GM12878 (cell line): Measurements from ENCODE around the gene AP4E1. TPM values are rescaled to one million over a fixed set of nuclear protein-coding genes. Genes with fewer than 3 reads are reported as not detected.

Experiments used
- EED ChIP-seq: sonication (generic); IDR thresholded peaks from 2 replicates; pipeline ENCODE4 v1.6.1; 2016; ENCODE audit warnings: antibody characterized with exemption, low read depth
- HDAC2 ChIP-seq: fragments of 200-600 bp; sonication (generic); IDR thresholded peaks from 2 replicates; pipeline ENCODE4 v1.6.1; 2017
- JUNB ChIP-seq: IDR thresholded peaks from 2 replicates; pipeline ENCODE4 v1.6.1; 2016; ENCODE audit warnings: antibody characterized with exemption, mild to moderate bottlenecking
- MEF2A ChIP-seq: IDR thresholded peaks from 2 replicates; pipeline ENCODE4 v1.6.1; 2011; ENCODE audit warnings: low read depth, mild to moderate bottlenecking, low read length, moderate library complexity; ENCODE audit not compliant: insufficient read depth
- MEF2B ChIP-seq: fragments of 450-650 bp; IDR thresholded peaks from 2 replicates; pipeline ENCODE4 v1.6.1; 2018; ENCODE audit warnings: mild to moderate bottlenecking, moderate library complexity; ENCODE audit not compliant: partially characterized antibody, poor library complexity, severe bottlenecking
- NR2C2 ChIP-seq: IDR thresholded peaks from 2 replicates; pipeline ENCODE4 v1.6.1; 2011; ENCODE audit warnings: borderline replicate concordance, low read depth; ENCODE audit not compliant: control insufficient read depth, insufficient read length
- NRF1 ChIP-seq: conservative IDR thresholded peaks from 2 replicates; pipeline ENCODE4 v1.6.1; 2011; ENCODE audit warnings: mild to moderate bottlenecking, low read depth, low read length, improper control_type of control experiment
- PML ChIP-seq: IDR thresholded peaks from 2 replicates; pipeline ENCODE4 v1.6.1; 2012; ENCODE audit warnings: low read length, inconsistent platforms
- POLR2AphosphoS5 ChIP-seq: IDR thresholded peaks from 2 replicates; pipeline ENCODE4 v1.6.1; 2011; ENCODE audit warnings: mild to moderate bottlenecking, low read length, inconsistent platforms
- POU2F2 ChIP-seq: IDR thresholded peaks from 3 replicates; pipeline ENCODE4 v1.6.1; 2011; ENCODE audit warnings: low read depth, mild to moderate bottlenecking, low read length, borderline replicate concordance
- RELA ChIP-seq: fragments of 450-650 bp; IDR thresholded peaks from 2 replicates; pipeline ENCODE4 v1.8.0; 2014; ENCODE audit warnings: borderline replicate concordance; ENCODE audit not compliant: partially characterized antibody
- SIN3A ChIP-seq: IDR thresholded peaks from 2 replicates; pipeline ENCODE4 v1.6.1; 2012; ENCODE audit warnings: low read depth, low read length, improper control_type of control experiment
- SMARCA5 ChIP-seq: fragments of 450-650 bp; IDR thresholded peaks from 2 replicates; pipeline ENCODE4 v1.6.1; 2017; ENCODE audit warnings: mild to moderate bottlenecking
- SP1 ChIP-seq: IDR thresholded peaks from one replicate; pipeline ENCODE4 v1.6.1; 2011; ENCODE audit warnings: low read depth, low read length
- TCF7 ChIP-seq: IDR thresholded peaks from 2 replicates; pipeline ENCODE4 v1.6.1; 2014; ENCODE audit warnings: antibody characterized with exemption, borderline replicate concordance
- YBX1 ChIP-seq: fragments of 450-650 bp; IDR thresholded peaks from 2 replicates; pipeline ENCODE4 v1.6.1; 2016; ENCODE audit warnings: antibody characterized with exemption
- polyA plus RNA-seq, 11 experiments: library from polyadenylated mRNA; depleted of rRNA in 4 of 11; unstranded in 6 of 11; stranded (reverse) in 5 of 11; fragments of >200 nt; fragmentation: Nextera tagmentation in 4 of 11; fragmentation: Illumina TruSeq in 1 of 11; extraction: Ambion mirVana in 4 of 11; extraction: Trizol in 1 of 11; gene quantifications; 1 replicate in 1 of 11; 2 replicates in 10 of 11; pipeline versions ENCODE4 v1.2.1 to v1.2.3, GENCODE V29; 2011 to 2016; ENCODE audit warnings: inconsistent platforms in 2 of 11, missing spikeins in 2 of 11, low read depth in 1 of 11
- total RNA-seq, 4 experiments: library from RNA; depleted of rRNA in 3 of 4; stranded (reverse); fragments of >200 nt in 3 of 4; fragmentation: Illumina TruSeq in 1 of 4; extraction: Trizol in 1 of 4; gene quantifications; 2 replicates each; pipeline versions ENCODE4 v1.2.1 to v1.2.3, GENCODE V29; 2013 to 2021
- TF ChIP-seq, protein P1 (sequence below): fragments of 450-650 bp; IDR thresholded peaks from 2 replicates; pipeline ENCODE4 v1.6.1; 2016; ENCODE audit warnings: mild to moderate bottlenecking, moderate library complexity, borderline replicate concordance
- TF ChIP-seq, protein P2 (sequence below): fragments of 450-650 bp; IDR thresholded peaks from 2 replicates; pipeline ENCODE4 v1.6.1; 2017; ENCODE audit warnings: low read depth, mild to moderate bottlenecking, moderate library complexity
- TF ChIP-seq, protein P3 (sequence below): IDR thresholded peaks from 2 replicates; pipeline ENCODE4 v1.6.1; 2012; ENCODE audit warnings: low read depth, low read length, improper control_type of control experiment
- TF ChIP-seq, protein P4 (sequence below): IDR thresholded peaks from 2 replicates; pipeline ENCODE4 v1.6.1; 2012; ENCODE audit warnings: improper control_type of control experiment, low read depth, low read length; ENCODE audit not compliant: insufficient replicate concordance

AP4E1 gene
- total and polyA plus RNA-seq, 10 of the 15 experiments (the other 5 are each of a cell fraction or from before 2014, with no cell fraction given), result 1.2 to 11.4 (median 6.7) TPM

DNA sequence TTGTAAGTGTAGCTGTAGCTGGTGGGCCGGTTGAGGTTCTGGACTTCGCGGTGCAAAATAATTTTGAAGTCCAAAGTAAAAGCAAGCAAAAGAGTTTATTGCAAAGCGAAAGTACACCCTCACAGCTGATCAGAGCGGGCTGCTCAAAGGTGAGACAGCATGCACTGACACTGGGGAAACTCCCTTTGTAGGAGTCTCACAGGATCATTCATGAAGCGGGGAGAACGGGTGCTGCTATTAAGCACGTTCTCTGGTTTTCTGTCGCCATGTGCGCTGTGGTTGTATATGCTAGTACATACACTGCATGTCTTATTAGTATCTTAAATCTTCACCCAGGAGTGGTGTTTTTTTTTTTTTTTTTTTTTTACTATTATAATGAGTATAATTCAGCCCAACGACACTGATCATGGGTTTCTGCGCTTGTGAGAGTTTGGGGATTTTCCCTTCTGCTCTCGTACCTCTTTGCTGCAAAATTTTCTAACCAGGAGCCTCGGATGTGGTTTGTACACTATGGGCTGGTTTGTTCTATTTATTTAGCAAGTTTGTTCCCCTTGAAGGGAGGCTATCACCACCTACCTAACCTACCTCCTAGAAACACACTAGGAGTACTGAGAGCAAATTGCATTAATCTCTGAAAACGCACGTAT, 1.4 kb upstream of the AP4E1 start (continued):
- TF ChIP-seq, protein P1, sequence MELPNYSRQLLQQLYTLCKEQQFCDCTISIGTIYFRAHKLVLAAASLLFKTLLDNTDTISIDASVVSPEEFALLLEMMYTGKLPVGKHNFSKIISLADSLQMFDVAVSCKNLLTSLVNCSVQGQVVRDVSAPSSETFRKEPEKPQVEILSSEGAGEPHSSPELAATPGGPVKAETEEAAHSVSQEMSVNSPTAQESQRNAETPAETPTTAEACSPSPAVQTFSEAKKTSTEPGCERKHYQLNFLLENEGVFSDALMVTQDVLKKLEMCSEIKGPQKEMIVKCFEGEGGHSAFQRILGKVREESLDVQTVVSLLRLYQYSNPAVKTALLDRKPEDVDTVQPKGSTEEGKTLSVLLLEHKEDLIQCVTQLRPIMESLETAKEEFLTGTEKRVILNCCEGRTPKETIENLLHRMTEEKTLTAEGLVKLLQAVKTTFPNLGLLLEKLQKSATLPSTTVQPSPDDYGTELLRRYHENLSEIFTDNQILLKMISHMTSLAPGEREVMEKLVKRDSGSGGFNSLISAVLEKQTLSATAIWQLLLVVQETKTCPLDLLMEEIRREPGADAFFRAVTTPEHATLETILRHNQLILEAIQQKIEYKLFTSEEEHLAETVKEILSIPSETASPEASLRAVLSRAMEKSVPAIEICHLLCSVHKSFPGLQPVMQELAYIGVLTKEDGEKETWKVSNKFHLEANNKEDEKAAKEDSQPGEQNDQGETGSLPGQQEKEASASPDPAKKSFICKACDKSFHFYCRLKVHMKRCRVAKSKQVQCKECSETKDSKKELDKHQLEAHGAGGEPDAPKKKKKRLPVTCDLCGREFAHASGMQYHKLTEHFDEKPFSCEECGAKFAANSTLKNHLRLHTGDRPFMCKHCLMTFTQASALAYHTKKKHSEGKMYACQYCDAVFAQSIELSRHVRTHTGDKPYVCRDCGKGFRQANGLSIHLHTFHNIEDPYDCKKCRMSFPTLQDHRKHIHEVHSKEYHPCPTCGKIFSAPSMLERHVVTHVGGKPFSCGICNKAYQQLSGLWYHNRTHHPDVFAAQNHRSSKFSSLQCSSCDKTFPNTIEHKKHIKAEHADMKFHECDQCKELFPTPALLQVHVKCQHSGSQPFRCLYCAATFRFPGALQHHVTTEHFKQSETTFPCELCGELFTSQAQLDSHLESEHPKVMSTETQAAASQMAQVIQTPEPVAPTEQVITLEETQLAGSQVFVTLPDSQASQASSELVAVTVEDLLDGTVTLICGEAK, result peak; percentile 64; the same call in 1 of the 2 replicates
- TF ChIP-seq SP1 (peak; percentile 9), MEF2A (0 out of 2 replicates have a peak, but pooled peaks have one; percentile 46), PML (0 out of 2 replicates have a peak, but pooled peaks have one; percentile 19), SIN3A (peak; percentile 88), EED (0 out of 2 replicates have a peak, but pooled peaks have one; percentile 13), NR2C2 (no peak), TCF7 (peak; percentile 51), NRF1 (no peak), MEF2B (peak; percentile 57), SMARCA5 (peak; percentile 32; the same call in 1 of the 2 replicates), HDAC2 (no peak), POU2F2 (peak; percentile 76), JUNB (peak; percentile 66), POLR2AphosphoS5 (peak; percentile 92), YBX1 (no peak), RELA (peak; percentile 83)
- TF ChIP-seq, protein P2, sequence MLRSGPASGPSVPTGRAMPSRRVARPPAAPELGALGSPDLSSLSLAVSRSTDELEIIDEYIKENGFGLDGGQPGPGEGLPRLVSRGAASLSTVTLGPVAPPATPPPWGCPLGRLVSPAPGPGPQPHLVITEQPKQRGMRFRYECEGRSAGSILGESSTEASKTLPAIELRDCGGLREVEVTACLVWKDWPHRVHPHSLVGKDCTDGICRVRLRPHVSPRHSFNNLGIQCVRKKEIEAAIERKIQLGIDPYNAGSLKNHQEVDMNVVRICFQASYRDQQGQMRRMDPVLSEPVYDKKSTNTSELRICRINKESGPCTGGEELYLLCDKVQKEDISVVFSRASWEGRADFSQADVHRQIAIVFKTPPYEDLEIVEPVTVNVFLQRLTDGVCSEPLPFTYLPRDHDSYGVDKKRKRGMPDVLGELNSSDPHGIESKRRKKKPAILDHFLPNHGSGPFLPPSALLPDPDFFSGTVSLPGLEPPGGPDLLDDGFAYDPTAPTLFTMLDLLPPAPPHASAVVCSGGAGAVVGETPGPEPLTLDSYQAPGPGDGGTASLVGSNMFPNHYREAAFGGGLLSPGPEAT, result peak; percentile 96
- TF ChIP-seq, protein P3, sequence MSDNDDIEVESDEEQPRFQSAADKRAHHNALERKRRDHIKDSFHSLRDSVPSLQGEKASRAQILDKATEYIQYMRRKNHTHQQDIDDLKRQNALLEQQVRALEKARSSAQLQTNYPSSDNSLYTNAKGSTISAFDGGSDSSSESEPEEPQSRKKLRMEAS, result peak; percentile 71; the same call in 1 of the 2 replicates
- TF ChIP-seq, protein P4, sequence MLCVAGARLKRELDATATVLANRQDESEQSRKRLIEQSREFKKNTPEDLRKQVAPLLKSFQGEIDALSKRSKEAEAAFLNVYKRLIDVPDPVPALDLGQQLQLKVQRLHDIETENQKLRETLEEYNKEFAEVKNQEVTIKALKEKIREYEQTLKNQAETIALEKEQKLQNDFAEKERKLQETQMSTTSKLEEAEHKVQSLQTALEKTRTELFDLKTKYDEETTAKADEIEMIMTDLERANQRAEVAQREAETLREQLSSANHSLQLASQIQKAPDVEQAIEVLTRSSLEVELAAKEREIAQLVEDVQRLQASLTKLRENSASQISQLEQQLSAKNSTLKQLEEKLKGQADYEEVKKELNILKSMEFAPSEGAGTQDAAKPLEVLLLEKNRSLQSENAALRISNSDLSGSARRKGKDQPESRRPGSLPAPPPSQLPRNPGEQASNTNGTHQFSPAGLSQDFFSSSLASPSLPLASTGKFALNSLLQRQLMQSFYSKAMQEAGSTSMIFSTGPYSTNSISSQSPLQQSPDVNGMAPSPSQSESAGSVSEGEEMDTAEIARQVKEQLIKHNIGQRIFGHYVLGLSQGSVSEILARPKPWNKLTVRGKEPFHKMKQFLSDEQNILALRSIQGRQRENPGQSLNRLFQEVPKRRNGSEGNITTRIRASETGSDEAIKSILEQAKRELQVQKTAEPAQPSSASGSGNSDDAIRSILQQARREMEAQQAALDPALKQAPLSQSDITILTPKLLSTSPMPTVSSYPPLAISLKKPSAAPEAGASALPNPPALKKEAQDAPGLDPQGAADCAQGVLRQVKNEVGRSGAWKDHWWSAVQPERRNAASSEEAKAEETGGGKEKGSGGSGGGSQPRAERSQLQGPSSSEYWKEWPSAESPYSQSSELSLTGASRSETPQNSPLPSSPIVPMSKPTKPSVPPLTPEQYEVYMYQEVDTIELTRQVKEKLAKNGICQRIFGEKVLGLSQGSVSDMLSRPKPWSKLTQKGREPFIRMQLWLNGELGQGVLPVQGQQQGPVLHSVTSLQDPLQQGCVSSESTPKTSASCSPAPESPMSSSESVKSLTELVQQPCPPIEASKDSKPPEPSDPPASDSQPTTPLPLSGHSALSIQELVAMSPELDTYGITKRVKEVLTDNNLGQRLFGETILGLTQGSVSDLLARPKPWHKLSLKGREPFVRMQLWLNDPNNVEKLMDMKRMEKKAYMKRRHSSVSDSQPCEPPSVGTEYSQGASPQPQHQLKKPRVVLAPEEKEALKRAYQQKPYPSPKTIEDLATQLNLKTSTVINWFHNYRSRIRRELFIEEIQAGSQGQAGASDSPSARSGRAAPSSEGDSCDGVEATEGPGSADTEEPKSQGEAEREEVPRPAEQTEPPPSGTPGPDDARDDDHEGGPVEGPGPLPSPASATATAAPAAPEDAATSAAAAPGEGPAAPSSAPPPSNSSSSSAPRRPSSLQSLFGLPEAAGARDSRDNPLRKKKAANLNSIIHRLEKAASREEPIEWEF, result peak; percentile 77
